ENCODE measurements around the gene SLC25A19.
A peak's percentile ranks its signal among the peaks of the same experiment; 100 is the strongest.

Gene SLC25A19

DNA sequence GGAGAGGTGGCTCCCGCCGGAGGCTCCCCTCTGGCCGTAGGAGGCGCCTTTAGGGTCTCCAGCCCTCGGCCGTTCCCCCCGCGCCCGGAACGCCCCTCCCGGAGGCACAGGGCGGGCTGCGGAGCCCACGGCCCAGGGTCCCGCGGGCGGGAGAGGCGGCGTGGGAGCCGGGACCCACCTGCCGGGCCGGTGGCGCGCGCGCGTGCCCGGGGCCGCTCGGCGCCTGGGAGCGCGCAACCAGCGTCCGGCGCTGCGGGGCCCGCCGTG, 18.3 kb downstream of the SLC25A19 start, which contains the start of gene MIF4GD:
TSS of gene MIF4GD (minus strand) at position 266 of the 267 bp plus-strand sequence. CDS start 1,036 bp downstream, outside the sequence.
- H3K9ac ChIP-seq (ENCODE audit: low read length), result peak within 1 kb of the TSS; percentile 53
- no peaks in the 10 kb centered on the region for H3K27me3 ChIP-seq (ENCODE audit: control insufficient read depth, insufficient read depth, low read length)
- H3K27ac ChIP-seq (ENCODE audit: low read depth, low read length), result peak within 1 kb of the TSS; percentile 70
- H3K36me3 ChIP-seq (ENCODE audit: control insufficient read depth, insufficient read depth, low read length), result peaks cover 14% of the 10 kb centered on the region
- peaks cover 10% of the 10 kb centered on the region for H3K4me1 ChIP-seq (ENCODE audit: control insufficient read depth, insufficient read depth, low read length)
- H3K4me3 ChIP-seq (ENCODE audit: low read length), result peak within 1 kb of the TSS; percentile 90

DNA sequence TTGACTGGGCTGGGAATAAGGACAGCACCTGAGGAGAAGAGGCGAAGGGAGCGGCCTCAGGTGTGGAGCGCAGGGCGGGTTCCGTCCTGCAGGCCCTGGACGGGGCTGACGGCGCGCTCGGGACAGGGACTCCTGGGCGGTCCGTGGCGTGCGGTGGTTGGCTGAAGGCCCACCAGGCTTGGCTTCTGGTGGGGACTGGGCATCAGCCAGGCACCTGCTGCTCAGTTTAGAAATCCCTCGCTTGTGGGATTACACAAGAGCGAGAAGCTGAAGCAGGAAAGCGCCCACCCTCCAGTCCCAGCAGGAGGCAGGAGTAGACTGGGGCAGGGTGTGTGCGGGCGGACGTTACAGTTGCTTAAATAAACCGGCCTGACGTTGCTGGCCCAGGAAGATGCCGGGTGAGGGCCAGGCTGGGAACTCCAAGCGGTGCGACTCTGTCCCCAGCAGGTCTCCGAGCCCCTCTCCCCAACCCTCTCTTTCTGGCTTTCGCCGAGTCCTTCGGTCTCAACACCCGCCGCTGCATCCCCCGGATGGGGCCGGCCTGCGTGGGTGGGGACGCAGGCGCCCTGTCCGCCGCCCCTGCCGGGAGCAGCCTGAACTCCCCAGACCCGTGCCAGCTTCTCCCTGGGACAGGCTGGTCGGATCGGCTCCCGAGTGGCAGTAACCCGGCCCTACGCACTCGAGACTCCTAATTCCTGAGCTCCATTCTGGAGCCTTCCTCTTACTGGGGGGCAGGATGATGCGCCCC, 18.8 kb downstream of the SLC25A19 start:
- Histone ChIP-seq H3K4me1 (ENCODE audit: control insufficient read depth, insufficient read depth, low read length) (peaks cover 10% of the 10 kb centered on the region), H3K27ac (ENCODE audit: low read depth, low read length) (peak overlapping the region; percentile 70), H3K9ac (ENCODE audit: low read length) (peak overlapping the region; percentile 19), H3K27me3 (ENCODE audit: control insufficient read depth, insufficient read depth, low read length) (no peaks in the 10 kb centered on the region), H3K4me3 (ENCODE audit: low read length) (peak overlapping the region; percentile 63), H3K36me3 (ENCODE audit: control insufficient read depth, insufficient read depth, low read length) (peaks cover 19% of the 10 kb centered on the region)

DNA sequence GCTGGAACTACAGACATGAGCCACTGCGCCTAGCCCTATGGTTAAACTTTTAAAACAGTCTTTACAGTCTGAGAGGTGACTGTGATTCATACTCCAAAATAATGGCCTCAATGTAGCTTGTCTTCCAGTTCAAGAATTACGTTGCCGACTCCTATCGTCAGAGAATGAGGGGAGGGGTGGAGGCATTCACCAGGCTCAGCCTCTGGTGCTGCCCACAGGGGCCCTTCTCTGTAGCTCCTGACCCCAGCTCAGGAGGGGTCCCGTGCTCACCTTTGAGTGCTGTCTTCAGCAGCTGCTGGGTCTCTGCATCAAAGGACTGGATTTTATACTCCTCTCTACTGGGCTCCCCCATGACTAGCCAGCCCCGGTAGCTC, 19.4 kb downstream of the SLC25A19 start:
- H3K27me3 ChIP-seq (ENCODE audit: control insufficient read depth, insufficient read depth, low read length), result no peaks in the 10 kb centered on the region
- peaks cover 10% of the 10 kb centered on the region for H3K4me1 ChIP-seq (ENCODE audit: control insufficient read depth, insufficient read depth, low read length)
- peak overlapping the region; percentile 63 for H3K4me3 ChIP-seq (ENCODE audit: low read length)
- peaks cover 20% of the 10 kb centered on the region for H3K36me3 ChIP-seq (ENCODE audit: control insufficient read depth, insufficient read depth, low read length)
- H3K27ac ChIP-seq (ENCODE audit: low read depth, low read length), result peak overlapping the region; percentile 70
- H3K9ac ChIP-seq (ENCODE audit: low read length), result peak overlapping the region; percentile 19

DNA sequence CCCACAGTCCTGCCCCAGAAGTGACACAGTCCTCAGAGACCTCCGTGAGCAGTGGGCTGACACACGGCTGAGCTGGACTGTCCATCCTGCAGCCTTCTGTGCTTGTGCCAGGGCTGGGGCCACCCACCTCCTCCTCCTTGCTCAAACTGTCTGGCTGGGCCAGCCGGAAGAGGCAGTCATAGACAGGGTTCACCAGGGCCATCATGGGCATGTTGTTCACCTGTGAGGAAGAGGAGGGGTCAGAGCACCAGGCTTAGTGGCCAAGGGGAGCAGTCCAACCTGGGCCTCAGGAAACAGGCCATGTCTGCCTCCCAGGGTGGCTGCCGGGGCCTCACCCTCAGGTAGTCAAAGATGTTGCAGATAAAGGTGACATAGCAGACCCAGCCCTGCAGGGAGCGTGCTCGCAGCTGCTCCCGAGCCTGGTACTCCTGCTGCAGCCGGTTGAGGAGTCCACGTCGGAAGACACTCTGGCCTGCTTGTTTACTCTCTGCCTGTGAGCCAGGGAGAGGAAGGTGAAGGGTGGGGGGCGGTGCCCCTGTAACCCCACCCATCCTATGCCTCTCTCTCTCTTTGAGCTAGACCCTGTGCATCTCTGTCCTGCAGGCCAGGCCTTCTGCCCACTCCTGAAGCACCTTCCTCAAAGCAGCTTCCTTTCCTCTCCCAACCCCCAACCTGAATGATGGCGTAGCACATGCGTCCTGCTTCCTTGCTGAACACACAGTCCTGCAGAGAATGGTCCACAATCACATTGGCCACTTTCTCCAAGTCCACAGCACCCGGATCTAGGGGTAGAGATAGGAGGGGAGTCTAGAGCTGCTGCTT, 21.6 kb downstream of the SLC25A19 start:
- no peak overlapping the region for H3K27ac ChIP-seq (ENCODE audit: low read depth, low read length)
- H3K36me3 ChIP-seq (ENCODE audit: control insufficient read depth, insufficient read depth, low read length), result peaks cover 15% of the 10 kb centered on the region
- H3K27me3 ChIP-seq (ENCODE audit: control insufficient read depth, insufficient read depth, low read length), result no peaks in the 10 kb centered on the region
- no peak overlapping the region for H3K4me3 ChIP-seq (ENCODE audit: low read length)
- H3K9ac ChIP-seq (ENCODE audit: low read length), result no peak overlapping the region
- peaks cover 8% of the 10 kb centered on the region for H3K4me1 ChIP-seq (ENCODE audit: control insufficient read depth, insufficient read depth, low read length)

DNA sequence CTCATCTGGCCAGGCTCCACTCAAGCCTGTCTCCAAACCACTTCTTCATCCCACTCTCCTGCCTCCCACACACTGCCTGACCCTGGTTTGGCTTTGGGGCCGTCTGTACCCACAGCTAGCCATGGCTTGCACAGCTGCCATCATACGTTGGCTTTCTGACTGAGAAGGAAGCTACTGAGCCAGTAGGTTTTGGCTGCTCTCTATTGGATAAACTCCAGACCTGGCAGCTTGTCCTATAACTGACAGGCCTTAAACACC, 22.2 kb downstream of the SLC25A19 start:
- Histone ChIP-seq H3K27ac (ENCODE audit: low read depth, low read length) (no peak overlapping the region), H3K4me1 (ENCODE audit: control insufficient read depth, insufficient read depth, low read length) (peaks cover 12% of the 10 kb centered on the region), H3K27me3 (ENCODE audit: control insufficient read depth, insufficient read depth, low read length) (no peaks in the 10 kb centered on the region), H3K9ac (ENCODE audit: low read length) (no peak overlapping the region), H3K36me3 (ENCODE audit: control insufficient read depth, insufficient read depth, low read length) (peaks cover 15% of the 10 kb centered on the region), H3K4me3 (ENCODE audit: low read length) (no peak overlapping the region)

DNA sequence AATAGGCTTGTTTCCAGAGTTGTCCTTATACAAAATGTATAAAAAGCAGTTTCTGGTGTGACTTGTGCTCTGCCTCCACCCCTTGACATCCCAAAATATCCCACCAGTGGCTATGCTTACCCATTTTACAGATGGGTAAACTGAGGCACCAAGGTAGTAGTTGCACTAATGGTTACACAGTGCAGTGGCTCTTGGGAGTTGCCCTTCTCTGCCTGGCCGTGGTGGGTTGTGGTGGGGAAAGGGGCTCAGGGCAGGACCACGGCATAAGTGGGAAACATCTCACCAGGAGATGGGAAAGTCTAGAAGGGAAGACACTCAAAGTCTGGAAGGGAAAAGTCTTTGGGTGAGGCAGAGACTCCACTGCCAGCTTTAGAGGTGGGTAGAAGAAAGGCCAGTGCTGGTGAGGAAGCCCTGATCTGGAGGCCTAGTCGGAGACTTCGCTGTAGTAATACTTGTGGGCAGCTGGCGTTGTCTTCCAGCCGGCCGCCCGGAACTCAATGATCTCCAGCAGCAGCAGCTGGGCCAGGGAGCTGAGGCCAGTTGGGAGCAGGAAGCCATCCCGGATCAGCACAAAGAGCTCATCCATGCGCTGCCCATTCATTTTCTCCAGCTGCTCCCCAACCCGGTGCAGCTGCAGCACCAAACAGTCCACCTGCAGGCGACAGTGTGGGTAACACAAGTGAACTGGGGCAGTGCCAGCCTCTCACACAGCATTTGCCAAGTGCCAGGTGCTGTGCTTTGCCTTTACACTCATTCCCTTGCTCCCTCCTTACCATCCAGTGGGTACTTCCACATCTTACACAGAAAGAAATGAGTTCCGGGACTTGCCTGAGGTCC, 22.7 kb downstream of the SLC25A19 start:
- H3K4me1 ChIP-seq (ENCODE audit: control insufficient read depth, insufficient read depth, low read length), result peaks cover 12% of the 10 kb centered on the region
- no peak overlapping the region for H3K9ac ChIP-seq (ENCODE audit: low read length)
- H3K4me3 ChIP-seq (ENCODE audit: low read length), result no peak overlapping the region
- H3K36me3 ChIP-seq (ENCODE audit: control insufficient read depth, insufficient read depth, low read length), result peaks cover 15% of the 10 kb centered on the region
- no peak overlapping the region for H3K27ac ChIP-seq (ENCODE audit: low read depth, low read length)
- no peaks in the 10 kb centered on the region for H3K27me3 ChIP-seq (ENCODE audit: control insufficient read depth, insufficient read depth, low read length)

DNA sequence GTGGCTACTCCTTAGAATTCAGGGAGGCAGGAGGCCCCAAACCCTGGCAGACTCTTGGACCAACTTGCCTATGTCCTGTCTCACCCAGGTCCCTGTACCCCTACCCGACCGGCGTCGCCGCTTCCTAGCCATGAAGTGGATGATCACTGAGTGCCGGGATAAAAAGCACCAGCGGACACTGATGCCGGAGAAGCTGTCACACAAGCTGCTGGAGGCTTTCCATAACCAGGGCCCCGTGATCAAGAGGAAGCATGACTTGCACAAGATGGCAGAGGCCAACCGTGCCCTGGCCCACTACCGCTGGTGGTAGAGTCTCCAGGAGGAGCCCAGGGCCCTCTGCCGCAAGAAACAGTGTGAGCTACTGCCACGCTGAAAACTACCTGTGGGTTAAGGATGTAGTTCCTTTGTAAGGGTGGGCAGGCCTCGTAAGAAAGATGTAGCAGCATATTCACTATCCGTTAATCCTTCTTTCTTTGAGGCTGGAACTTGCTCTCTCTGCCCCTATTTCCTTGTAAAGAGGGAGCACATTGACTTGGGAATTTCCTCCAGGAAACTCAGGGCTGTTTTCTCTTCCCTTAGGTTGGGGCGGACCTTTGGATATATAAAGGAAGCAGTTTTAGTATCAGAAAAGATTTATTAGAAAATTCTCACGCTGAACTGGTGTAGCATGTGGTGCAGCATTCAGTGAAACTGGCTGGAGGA, 23.5 kb downstream of the SLC25A19 start:
- Histone ChIP-seq H3K4me3 (ENCODE audit: low read length) (no peak overlapping the region), H3K27me3 (ENCODE audit: control insufficient read depth, insufficient read depth, low read length) (no peaks in the 10 kb centered on the region), H3K4me1 (ENCODE audit: control insufficient read depth, insufficient read depth, low read length) (peaks cover 12% of the 10 kb centered on the region), H3K36me3 (ENCODE audit: control insufficient read depth, insufficient read depth, low read length) (peaks cover 15% of the 10 kb centered on the region), H3K27ac (ENCODE audit: low read depth, low read length) (no peak overlapping the region), H3K9ac (ENCODE audit: low read length) (no peak overlapping the region)

DNA sequence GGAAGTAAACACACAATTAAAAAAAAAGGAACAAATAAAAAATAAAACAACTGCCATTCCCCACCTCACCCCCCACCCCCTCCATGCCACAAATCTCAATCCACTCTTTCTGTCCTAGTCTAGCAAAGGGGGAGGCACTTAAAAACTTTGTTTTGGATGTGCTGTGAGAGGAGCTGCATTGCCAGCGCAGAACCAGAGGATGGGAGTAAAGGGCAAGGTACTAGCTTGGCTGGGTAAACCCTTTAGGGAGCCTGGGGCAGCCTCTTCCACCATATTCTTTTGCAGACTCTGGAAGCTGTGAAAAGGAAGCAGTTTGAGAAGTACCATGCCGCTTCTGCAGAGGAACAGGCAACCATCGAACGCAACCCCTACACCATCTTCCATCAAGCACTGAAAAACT, 26.2 kb downstream of the SLC25A19 start:
- no peaks in the 10 kb centered on the region for H3K27me3 ChIP-seq (ENCODE audit: control insufficient read depth, insufficient read depth, low read length)
- no peak overlapping the region for H3K27ac ChIP-seq (ENCODE audit: low read depth, low read length)
- no peak overlapping the region for H3K9ac ChIP-seq (ENCODE audit: low read length)
- peaks cover 15% of the 10 kb centered on the region for H3K36me3 ChIP-seq (ENCODE audit: control insufficient read depth, insufficient read depth, low read length)
- H3K4me1 ChIP-seq (ENCODE audit: control insufficient read depth, insufficient read depth, low read length), result peaks cover 13% of the 10 kb centered on the region
- H3K4me3 ChIP-seq (ENCODE audit: low read length), result no peak overlapping the region

DNA sequence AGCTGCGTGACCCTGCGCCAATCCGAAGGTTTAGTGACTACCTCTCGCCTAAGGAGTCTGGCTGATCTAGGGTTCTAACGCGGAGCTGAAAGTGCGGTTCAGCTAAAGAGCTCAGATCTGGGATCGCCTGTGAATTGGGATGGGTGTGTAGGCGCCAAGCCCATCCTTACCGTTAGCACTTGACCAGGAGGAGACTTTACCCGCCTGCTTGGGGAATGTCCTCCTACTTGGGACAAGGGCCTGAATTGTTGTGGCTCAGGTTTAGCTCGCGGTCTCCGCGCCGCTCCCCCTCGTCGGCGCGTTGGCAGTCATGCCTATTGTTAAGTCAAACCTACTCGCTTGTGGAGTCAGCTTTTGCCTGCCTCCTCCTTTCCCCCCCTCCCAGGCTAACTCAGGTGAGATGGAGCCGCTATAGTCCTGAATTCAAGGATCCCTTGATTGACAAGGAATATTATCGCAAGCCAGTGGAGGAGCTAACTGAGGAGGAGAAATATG, 27.1 kb downstream of the SLC25A19 start:
- Histone ChIP-seq H3K4me3 (ENCODE audit: low read length) (peak overlapping the region; percentile 80), H3K36me3 (ENCODE audit: control insufficient read depth, insufficient read depth, low read length) (peaks cover 15% of the 10 kb centered on the region), H3K27ac (ENCODE audit: low read depth, low read length) (peak overlapping the region; percentile 99), H3K9ac (ENCODE audit: low read length) (peak overlapping the region; percentile 89), H3K27me3 (ENCODE audit: control insufficient read depth, insufficient read depth, low read length) (no peaks in the 10 kb centered on the region), H3K4me1 (ENCODE audit: control insufficient read depth, insufficient read depth, low read length) (peaks cover 13% of the 10 kb centered on the region)

DNA sequence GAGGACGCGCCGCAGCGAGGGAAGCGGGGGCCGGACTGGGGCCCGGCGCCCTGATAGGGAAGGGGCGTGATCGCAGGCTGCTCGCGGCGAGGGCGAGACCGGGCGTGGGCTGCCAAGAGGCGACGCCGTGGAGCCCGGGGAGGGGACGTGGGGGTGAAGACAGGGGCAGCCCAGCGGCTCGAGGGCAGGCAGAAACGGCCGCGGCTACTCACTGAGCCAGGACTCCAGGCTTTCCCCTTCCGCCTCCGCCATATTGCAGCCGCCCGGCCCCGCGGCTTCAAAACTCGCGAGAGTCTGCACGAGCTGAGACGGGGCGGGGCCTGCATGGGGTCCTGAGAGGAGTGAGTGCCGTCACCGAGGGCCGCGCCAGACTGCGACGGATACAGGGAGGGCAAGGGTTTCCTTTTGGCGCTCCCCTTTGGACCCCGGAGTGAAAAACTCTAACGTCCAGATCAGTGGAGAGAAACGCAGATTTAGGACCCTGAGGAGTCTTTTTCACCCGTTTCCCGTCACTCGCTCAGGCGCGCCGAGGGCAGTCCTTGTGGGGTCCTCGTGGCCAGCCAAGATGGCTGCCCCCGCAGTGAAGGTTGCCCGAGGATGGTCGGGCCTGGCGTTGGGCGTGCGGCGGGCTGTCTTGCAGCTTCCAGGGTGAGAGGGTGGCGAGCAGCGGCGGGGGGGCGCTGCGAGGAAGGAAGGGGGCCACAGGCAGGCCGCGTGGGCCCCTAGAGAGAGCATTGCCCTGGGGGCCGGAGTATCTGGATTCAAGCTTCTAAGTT, 27.7 kb downstream of the SLC25A19 start, which contains the start of the genes GGA3 and MRPS7:
TSS of gene GGA3 (minus strand) at position 271 of the 776 bp plus-strand sequence. CDS start at position 252, 19 bp downstream.
TSS of gene MRPS7 (plus strand) at position 544 of the 776 bp plus-strand sequence. CDS start at position 566, 22 bp downstream.
- Histone ChIP-seq H3K27me3 (ENCODE audit: control insufficient read depth, insufficient read depth, low read length) (no peaks in the 10 kb centered on the region), H3K9ac (ENCODE audit: low read length) (peak within 1 kb of the TSS; percentile 91), H3K4me3 (ENCODE audit: low read length) (peak within 1 kb of the TSS; percentile 80), H3K36me3 (ENCODE audit: control insufficient read depth, insufficient read depth, low read length) (peaks cover 11% of the 10 kb centered on the region), H3K27ac (ENCODE audit: low read depth, low read length) (peak within 1 kb of the TSS; percentile 99), H3K4me1 (ENCODE audit: control insufficient read depth, insufficient read depth, low read length) (peaks cover 13% of the 10 kb centered on the region)

DNA sequence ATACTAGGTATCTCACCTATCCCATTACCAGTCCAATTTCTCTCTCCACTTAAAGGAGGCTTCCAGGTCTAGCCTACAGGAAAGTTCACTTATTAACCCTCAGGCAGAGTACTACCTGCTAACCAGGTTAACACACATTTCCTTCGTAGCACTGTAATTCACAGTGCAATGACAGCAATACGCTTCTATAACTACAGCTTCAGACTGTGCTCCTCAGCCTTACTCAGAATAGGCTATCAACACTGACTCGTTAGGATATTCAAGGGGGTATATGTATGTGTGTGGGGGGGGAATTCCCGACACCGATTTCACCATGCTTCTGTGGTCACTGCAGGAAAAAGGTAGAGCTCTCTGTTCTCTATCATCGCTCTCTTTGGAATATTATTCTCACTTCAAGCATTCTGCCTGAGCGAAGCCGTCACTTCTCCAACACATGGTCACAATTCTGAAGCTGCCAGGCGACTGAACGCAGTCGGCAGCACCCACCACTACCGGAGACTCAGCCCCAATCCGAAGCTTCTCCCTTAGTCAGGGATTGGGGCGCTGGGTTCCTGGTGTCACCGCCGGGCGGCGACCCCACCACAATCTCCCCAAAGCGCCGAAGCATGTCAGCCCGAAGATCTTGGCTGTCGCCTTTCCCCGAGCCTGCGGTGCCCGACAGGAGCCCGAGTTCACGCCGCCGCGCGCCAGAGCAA, 28.4 kb downstream of the SLC25A19 start:
- peaks cover 13% of the 10 kb centered on the region for H3K4me1 ChIP-seq (ENCODE audit: control insufficient read depth, insufficient read depth, low read length)
- peaks cover 5% of the 10 kb centered on the region for H3K36me3 ChIP-seq (ENCODE audit: control insufficient read depth, insufficient read depth, low read length)
- H3K4me3 ChIP-seq (ENCODE audit: low read length), result peak overlapping the region; percentile 80
- H3K27me3 ChIP-seq (ENCODE audit: control insufficient read depth, insufficient read depth, low read length), result no peaks in the 10 kb centered on the region
- H3K27ac ChIP-seq (ENCODE audit: low read depth, low read length), result peak overlapping the region; percentile 99
- peak overlapping the region; percentile 91 for H3K9ac ChIP-seq (ENCODE audit: low read length)
